Medulla oblongata (tissue), 1 donor: ENCODE results near the gene ENOSF1.
"Not testable (repeated sequence)": the region's sequence is repeated elsewhere in the genome, so short reads cannot be mapped to it uniquely, and the experiment has no call there.

Experiments used
- DNase-seq: peaks from one replicate; pipeline ENCODE4 v3.0.0-alpha.2; 2015; ENCODE audit errors: extremely low spot score

Gene ENOSF1, protein sequence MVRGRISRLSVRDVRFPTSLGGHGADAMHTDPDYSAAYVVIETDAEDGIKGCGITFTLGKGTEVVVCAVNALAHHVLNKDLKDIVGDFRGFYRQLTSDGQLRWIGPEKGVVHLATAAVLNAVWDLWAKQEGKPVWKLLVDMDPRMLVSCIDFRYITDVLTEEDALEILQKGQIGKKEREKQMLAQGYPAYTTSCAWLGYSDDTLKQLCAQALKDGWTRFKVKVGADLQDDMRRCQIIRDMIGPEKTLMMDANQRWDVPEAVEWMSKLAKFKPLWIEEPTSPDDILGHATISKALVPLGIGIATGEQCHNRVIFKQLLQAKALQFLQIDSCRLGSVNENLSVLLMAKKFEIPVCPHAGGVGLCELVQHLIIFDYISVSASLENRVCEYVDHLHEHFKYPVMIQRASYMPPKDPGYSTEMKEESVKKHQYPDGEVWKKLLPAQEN

DNA sequence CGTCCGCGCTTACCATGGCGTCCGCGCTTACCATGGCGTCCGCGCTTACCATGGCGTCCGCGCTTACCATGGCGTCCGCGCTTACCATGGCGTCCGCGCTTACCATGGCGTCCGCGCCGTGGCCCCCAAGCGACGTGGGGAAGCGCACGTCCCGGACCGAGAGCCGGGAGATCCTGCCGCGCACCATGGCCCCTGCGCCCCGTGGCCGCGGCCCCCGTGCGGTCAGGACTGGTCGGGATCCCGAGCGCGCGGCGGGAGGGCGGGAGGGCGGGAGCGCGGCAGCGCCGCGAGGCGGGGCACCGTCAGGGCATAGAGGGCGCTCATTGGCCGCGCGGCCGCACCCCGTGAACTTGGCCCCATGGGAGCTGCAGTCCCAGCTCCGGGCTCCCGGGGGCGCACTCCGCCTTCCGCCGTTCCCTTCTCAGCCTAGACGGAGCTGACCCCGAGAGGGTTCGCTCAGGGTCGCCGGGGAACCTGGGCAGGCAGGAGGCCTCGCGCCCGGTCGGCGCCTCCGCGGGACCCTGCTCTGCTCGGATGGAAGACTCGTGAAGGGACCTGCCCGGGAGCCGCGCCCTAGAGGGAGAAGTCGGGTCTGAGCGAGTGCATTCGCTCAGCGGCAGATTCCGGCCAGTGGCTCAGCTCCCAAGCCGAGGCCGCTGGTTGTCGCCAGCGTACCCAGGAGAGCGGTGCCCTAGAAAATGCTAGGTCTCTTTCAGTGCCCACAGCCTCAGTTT is at the start of gene ENOSF1:
Gene ENOSF1, minus strand, starts transcription at position 230 of the 734 bp plus-strand sequence. Its CDS starts 43 bp downstream, at position 187.
- DNase-seq, result peak; percentile 55

DNA sequence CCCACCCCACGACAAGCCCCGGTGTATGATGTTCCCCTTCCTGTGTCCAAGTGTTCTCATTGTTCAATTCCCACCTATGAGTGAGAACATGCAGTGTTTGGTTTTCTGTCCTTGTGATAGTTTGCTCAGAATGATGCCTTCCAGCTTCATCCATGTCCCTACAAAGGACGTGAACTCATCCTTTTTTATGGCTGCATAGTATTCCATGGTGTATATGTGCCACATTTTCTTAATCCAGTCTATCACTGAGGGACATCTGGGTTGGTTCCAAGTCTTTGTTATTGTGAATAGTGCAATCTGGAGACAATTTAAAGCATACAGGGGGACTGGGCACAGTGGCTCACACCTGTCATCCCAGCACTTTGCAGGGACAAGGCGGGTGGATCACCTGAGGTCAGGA is 47.4 kb upstream of the ENOSF1 start:
- DNase-seq, result not testable (repeated sequence)

DNA sequence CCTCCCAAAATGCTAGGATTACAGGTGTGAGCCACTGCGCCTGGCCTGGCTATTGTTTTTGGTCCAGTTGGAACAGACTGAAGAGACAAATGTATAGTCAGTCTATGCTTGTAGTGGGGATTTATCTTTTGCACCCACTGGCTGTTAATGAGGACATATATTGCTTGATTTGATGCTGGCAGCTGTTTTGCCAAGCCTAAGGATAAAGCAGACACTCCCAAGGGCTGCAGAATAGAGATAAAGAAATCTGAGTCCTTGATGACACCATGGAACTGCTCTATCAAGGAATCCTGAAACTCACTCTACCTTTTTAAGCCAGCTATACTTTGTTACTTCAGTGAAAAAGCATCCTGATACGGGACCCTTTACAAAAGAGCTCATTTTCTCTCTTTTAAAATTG is 43.1 kb upstream of the ENOSF1 start:
- no peak for DNase-seq

DNA sequence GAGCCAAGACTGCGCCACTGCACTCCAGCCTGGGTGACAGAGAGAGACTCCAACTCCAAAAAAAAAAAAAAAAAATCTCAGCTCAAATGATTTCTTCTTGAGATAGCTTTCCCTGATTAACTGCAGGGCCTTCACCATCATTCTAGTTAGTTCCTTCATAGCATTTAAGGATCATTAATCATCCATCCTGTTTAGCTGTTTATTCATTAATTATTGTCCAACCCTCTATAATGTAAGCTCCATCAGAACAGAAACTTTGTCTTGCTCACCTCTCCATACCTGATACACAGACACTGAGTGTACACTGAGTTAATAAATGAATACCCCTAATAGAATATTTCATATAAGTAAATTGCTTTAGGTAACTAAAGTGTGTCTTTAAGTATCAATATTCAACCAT is 42.2 kb upstream of the ENOSF1 start:
- DNase-seq, result no peak

DNA sequence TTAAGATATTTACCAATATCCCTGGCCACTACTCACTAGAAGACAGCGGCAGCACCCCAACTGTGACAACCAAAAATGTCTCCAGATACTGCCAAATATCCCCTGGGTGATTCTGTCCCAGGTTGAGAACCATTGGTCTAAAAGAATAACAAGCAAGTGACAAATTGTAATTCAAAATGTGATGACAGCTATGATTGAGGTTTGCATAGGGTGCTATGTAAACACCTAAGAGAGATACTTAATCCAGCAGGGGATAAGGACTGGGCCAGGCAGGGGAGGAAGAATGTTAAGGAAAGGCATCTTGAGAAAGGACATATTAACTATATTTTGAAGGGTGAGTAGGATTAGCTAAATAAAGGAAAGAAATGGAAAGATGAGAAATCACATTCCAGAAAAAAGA is 38.0 kb upstream of the ENOSF1 start:
- no peak for DNase-seq

DNA sequence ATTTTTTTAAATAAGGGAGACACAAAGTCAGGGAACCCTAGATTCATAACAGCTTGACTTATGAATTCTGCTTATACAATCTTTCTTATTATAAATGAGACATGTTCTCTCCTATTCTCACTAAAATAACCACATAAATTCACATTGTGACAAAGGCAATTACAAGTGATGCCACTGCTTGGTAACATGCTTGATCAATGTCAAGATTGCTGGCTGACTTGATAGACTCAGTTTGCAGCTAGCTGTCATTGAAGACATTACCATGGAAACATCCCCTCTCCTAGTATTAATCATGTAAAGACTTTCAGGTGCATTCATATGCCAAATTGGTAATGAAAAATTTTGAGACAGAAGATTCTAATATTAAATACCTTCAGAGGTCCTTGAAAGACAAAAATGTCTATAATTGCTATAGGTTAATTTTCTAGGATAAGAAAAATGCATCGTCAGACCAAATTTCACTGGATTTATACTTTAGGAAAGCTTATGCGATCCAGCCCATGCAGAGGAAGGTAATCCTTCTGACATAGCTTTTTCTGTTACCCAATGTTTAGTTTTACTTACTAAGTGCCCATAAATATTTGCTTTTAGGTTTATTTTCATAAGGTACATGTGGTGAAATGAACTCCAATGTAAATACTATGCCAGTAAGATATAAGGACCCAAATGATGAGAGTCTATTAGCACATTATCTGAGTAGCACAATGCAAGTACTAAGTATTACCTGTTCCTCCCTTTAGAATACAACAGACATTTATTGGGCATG is 32.6 kb upstream of the ENOSF1 start:
- no peak for DNase-seq

DNA sequence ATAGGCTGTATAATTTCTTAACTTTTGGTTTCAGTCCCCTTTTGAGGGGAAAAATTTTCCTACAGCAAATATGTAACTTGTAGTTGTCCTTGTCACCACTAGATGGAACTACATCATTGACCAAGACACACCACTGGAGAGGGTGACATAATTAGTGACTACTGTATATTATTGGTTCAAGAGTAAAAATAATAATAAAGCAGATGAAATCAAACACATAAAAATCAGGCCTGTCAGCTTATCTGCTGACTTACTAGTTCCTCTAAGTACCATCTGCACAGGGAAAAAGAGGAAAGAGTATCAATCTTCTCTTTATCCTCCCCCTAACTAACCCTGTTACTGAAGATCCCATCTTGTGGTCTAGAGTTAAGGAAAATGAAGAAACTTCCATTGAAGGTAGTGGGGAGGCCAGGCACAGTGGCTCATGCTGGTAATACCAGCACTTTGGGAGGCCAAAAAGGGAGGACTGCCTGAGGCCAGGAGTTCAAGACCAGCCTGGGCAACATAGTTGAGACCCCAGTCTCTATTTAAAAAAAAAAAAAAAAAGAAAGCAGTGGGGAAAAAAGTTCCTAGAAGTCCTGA is 29.6 kb upstream of the ENOSF1 start:
- DNase-seq, result peak; percentile 45

DNA sequence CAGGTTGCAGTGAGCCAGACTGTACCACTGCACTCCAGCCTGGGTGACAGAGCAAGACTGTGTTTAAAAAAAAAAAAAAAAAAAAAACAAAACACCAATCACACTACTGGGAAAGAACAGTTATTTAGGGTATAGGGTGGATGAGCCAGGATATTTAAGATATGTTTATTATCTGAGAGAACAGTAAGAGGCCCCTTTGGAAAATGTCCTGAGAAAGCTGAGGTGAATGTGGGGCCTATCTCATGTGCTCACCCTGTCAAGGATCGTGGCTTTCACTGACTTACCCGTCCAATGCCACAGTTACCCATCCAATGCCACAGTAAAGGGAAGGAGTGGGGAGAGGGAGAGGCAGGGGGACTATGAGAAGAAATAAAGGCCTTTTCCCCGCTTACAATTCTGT is 19.9 kb upstream of the ENOSF1 start:
- no peak for DNase-seq

DNA sequence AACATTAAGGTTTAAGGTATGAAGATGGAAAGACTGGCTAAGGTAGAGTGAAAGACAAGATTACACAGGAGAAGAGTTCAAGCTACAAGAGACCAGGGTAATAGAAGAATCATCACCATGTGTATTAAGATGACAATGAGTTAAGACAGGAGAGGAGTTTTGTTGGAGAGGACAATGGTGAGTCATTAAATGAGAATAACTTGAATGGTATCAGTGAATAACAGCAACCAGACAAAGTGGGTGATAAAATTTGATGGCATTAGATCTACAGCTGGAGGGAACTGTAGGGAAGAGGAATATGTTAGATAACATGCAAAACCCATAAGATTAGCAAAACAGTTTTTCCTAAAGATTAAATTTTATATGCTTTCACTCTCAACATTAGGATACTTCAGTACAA is 18.8 kb upstream of the ENOSF1 start:
- DNase-seq, result no peak

DNA sequence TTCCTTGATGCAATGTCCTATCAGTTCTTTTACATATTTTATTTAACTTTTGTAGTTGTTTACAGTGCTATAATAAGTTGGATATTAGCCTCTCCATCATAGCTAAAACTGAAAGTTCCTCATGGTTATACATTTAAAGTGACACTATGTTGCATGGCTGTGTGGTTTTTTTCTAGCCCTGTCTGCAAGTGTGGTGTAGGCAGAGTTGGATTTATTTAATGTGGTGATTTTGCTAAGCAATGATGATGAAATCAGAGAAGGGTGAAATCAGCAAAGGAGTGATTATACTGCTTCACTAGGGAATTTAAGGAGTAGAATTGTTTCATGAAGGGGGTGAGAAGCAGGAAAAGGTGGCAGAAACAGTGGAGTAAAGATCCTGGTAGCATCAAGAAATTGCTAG is 18.3 kb upstream of the ENOSF1 start:
- DNase-seq, result no peak

DNA sequence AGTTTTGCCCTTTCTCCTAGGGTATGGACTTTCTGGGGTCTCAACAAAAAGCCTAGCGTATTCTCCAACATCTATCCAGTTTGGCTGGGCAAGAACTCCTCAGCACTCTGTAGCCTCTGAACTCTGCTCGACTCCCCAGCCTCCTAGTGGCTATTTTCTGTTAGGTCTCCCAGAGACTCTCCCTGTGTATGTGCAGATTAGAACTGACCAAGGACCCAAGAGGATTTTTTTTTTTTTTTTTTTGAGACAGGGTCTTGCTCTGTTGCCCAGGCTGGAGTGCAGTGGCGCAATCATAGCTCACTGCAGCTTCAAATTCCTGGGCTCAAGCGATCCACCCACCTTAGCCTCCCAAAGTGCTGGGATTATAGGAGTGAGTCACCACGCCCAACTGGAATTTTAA is 17.7 kb upstream of the ENOSF1 start:
- DNase-seq, result not testable (repeated sequence)

DNA sequence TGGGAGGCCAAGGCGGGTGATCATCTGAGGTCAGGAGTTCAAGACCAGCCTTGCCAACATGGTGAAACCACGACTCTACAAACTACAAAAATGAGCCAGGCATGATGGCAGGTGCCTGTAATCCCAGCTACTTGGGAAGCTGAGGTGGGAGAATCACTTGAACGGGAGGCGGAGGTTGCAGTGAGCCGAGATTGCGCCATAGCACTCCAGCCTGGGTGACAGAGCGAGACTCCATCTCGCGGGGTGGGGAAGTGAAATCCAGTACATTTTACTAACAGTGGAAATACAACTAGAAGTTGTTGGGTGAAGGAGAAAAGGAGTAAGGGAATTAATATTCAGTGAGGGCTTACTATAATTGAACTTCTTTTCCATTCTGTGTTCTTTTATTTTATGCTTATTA is 13.2 kb upstream of the ENOSF1 start:
- DNase-seq, result no peak

DNA sequence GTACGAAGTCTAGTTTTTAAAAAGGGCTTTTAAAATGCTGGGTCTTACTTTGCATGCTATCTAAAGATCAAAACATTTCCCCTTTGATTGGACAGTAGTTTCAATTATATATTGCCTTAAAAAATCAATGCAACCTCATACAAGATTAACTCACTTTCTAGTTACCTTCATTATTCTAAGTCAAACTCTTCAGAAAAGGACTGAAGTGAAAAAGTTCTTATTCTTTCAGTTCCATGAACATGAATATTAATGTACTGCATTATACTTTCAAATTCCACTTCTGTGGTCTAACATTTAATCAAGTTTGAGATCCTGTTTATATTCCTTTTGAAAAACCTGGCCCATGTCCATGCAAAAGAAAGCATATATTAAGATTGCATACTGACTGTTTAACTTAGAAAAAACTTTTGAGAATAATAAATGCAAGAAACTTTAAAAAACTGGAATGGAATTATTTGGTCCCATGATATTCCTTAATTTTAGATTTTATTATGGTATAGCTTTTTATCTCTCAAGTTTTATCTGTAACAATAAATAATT is 11.2 kb upstream of the ENOSF1 start:
- DNase-seq, result no peak

DNA sequence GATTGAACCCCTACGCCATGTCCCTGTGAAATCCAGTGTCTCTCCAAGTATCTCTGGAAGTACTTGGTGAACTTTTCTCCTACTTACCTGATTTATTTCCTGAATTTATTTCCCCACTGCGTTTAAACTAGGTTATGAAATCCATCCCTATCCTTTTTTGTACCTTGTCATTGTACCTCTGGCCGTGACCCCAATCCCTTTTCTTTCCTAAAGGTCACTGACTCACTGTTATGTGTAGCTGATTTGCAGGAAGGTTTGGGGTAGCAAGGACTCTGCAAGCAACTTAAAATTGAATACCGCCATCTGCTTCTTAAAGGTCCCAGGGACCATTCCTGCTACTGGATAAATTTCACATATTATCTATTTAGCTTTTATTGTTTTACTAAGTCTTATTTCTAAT is 4.6 kb upstream of the ENOSF1 start:
- DNase-seq, result no peak

DNA sequence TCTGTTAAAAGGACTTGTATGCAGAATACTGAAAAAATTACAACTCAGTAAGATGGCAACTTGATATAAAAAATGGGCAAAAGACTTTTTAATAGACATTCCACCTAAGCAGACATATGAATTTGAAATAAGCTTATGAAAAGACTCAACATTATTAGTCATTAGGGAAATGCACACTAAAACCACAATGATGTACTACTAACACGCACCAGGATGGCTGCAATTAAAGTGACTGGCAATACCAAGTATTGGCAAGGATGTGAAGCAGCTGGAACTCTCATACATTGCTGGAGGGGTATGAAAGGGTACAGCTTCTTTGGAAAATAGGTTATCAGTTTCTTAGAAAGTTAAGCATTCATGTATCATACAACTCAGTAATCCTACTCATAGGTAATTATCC is 3.2 kb upstream of the ENOSF1 start:
- DNase-seq, result no peak

DNA sequence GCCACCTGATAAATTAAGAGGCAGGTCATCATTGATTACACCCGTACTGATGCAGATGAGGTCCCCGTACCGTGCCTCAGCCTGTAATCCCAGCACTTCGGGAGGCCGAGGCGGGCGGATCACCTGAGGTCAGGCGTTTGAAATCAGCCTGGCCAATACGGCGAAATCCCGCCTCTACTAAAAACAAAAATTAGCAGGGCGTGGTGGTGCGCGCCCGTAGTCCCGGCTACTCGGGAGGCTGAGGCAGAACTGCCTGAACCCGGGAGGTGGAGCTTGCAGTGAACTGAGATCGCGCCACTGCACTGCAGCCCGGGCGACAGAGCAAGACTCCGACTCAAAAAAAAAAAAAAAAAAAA is 683 bp upstream of the ENOSF1 start:
- no peak for DNase-seq

DNA sequence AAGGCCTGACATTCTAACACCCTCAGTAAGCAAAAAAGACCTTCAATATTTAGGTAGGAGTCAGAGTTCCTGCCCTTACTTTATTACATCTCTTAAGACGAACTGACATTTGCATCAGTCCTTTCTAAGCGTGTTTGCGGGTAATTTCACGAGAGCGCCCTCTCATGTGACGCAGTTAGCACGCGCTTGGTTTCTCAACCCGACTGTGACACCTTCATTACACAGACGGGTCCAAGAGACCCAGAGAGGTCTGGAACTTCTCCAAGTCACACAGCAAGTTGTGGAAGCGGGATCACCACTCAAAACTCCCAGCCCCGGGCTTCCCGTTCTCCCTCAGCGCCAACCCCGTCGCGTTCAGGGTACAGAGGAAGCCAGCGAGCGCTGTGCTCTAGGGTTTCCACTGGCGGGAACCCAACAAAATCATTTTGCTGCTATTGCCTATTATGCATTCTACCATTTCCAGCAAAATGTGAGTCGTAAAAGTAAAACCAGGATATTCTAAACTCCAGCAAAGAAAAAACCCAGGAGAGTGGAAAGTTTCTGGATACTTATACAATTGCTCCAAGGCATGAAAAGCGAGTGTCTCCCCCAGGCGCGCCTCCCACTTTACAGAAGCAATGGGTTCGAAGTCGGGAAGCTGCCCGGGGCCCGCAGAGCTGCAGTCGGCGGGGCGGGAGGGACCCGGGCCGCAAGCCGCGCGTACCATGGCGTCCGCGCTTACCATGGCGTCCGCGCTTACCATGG is 601 bp downstream of the ENOSF1 start:
- peak; percentile 89 for DNase-seq

DNA sequence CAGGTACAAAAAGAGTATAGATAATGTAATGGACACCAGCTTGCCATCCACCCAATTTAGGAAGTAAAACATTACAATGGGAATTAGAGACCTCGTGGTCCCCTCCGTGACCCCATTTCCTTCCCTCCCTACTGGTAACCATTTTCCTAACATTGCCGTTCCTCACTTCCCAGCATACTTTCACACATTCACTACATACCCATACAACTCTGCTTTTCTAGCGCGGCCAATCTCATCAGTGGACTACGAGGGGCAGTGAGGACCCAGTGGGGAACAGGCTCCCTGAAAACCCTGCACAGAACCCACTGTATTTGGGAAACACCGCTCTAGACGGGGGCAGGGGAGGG is 1.1 kb downstream of the ENOSF1 start:
- peak; percentile 41 for DNase-seq

DNA sequence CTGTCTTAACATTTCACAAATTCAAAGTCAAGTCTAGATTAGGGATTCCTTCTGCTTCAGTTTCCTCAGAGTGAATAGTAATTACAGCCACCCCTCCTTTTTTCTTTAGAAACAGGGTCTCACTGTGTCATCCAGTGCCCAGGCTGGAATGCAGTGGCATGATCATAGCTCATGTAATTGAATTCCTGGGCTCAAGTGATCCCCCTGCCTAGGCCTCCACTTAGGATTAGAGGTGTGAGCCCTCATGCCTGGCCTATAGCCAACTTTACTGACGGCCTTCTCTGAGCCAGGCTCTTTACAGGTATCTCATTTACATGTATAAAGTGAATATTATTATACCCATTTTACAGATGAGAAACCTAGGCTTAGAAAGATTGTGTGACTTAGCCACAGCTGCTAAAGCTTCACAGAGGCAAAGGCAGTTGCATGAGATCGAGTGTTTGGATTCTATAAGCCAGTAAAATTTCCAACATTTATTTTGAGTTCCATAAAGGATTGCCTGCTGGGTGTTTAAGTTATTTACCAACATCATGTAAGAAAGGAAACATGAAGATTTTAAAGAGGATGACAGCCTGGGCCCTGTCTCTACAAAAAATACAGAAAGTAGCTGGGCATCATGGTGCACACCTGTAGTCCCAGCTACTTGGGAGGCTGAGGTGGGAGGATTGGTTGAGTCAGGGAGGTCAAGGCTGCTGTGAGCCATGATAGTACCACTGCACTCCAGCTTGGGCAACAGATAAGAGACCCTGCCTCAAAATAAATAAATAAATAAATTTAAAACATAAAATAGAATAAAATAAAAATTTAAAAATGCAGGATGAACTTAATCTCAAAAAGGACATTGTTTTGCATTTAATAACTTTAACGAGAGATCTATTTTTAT is 1.8 kb downstream of the ENOSF1 start:
- no peak for DNase-seq

DNA sequence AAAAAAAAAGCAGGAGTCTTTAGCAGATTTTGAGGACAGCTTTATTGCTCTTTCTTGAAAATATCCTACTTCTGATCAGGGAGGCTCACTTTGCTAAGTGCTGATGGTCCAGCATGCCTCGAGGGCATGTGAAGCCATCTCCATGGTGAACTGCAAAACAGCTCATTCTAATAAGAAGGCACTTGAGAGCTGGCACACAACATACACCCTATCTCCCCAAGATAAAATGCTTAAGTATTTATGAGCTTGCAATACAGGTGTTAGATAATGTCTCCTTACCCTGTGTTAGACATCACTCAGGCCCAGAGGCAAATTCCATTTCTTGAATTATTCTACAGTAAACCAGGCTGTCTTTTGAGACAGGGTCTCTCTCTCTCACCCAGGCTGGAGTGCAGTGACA is 2.7 kb downstream of the ENOSF1 start:
- DNase-seq, result no peak
